SW480 (cell line): ENCODE data around the gene C15orf39.
"Not testable (repeated sequence)": the region's sequence is repeated elsewhere in the genome, so short reads cannot be mapped to it uniquely, and the experiment has no call there.

Experiments
- DNase-seq: peaks from one replicate; pipeline ENCODE4 v3.0.0-alpha.2; 2016; ENCODE audit warnings: low spot score

The C15orf39 gene

DNA sequence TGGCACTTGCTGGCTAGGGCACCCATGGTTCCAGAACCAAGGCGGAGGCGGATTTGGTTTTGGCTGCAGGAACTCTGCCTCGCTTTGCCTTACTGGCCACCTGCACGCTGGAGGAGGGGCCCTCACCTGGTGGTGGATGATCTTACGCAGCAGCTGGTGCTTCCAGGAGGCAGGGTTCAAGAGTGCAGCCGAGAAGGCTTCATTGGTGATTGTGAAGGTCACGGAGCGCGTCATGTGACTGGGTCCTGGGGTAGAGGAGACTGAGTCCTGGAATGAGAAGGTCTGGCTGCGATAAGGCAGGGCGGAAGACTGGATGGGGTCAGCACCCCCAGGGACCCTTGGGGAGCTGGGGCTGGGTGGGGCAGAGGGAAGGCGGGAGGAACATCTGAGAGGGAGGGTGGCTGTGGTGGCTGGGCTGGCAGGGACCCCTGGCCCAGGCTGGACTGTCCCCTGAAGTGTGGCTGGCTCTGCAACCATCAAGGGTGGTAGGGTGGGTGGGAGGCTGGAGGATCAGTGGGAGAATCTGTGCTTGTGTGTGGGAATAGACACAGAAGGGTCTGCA is 30.7 kb downstream of the C15orf39 start:
- no peak for DNase-seq

- DNase-seq: no peak
These were observed 31.3 kb downstream of the C15orf39 start for GRCh38 chr15:75232826-75233503.

DNA sequence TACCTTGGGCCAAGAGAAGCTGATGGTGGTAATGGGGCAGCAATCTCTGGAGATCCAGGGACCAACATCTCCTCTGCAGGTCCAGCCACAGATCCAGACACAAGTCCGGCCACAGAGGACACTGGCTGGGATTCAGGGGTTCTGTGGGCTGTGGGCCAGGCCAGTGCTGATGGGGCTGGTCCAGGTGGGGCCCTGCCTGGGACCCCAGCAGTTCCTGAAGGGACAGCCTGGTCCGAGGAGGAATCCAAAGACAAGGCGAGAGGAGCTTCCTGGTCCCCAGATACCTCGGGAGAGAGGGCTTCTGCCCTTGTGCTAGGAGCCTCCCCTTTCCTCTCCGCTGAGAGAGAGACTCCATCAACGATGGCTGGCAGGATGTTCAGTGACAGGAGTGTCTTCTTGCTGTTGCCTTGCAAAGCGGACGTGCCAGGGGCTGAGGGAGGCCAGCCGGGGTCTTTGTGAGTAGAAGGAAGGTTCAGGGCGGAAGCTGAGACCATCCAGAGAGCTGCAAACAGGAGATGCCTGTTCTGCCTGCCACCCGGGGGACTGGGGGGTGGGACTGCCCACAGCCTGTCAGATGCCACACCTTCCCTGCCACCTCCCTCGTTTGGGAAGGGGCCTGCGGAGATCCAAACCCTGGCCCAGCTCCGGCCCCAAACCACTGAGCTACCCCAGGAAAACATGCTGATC is 32.0 kb downstream of the C15orf39 start:
- DNase-seq: no peak

GRCh38 chr15:75234191-75234810 is 32.6 kb downstream of the C15orf39 start:
- no peak for DNase-seq

DNA sequence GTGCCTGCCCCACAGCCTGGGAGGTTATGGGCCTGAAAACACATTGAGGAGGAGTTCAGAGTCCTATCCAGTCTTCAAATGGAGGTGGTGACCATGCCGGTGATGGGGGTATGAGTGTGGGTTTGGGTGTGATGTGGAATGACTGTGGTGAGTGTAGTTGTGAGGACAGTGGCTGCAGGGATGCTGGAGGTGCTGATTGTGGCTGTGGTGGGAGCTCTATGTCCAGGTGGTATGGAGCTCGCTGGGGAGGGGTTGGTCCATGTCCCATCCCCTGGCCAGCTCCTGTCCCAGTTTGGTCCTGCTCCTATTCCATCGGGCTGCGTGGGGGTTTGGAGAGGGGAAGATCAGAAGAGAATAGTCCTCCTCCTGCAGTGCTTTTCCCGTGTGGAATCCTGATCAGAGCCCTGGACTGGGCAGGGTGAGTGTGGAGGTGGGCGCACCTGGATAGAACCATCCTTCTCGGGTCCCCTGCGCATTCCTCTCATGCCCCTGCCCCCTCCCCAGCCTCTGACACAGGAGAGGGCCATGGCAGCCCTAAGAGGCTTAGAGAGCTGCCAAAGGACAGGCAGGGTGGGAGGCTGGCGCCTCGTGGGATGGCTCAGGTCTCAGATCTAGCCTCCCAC is 33.5 kb downstream of the C15orf39 start:
- DNase-seq: no peak

DNA sequence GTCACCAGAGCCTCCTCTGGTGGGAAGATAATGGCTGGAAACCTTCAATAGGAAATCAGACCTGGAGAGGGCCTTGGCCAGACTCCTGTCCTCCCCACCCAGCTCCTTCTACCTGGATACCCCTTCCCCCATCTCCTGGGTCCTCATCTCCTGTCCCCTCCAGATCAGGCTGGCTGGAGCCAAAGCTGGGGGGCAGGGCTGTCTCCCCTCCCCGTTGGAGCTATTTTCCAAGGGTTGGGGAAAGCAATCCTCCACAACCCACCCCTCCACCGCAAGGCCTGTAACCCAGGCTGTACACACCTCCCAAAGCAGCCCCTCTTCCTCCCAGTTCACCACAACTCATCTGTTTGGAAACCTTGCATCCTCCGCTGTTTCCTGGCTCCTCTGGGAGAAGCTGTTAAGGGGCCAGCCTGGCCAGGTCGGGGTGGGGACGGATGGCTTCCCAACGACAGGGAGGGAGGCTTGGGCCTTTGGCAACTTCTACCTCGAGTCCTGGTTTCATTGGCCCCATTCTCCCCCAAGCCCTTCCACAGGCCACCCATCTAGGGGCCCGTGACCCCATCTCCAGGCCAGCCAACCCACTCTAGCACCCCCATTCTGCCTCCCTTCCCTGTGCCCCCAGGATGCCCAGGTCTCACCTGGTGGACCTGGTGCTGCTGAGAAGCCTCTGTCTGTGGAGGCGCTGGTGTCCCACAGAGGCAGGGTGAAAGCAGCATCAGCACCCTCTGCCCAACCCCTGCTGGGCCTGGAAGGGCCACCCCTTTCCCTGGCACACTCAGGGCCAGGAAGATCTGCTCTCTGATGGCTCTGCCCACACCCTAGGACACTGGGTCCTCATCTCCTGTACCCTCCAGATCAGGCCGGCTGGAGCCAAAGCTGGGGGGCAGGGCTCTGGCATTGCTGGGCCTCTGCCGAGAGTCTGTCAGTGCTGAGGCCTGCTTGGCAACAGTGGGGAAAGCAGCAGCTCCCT is 34.4 kb downstream of the C15orf39 start:
- no peak for DNase-seq

- DNase-seq: no peak
These were observed 35.8 kb downstream of the C15orf39 start for GRCh38 chr15:75237316-75237982.

DNA sequence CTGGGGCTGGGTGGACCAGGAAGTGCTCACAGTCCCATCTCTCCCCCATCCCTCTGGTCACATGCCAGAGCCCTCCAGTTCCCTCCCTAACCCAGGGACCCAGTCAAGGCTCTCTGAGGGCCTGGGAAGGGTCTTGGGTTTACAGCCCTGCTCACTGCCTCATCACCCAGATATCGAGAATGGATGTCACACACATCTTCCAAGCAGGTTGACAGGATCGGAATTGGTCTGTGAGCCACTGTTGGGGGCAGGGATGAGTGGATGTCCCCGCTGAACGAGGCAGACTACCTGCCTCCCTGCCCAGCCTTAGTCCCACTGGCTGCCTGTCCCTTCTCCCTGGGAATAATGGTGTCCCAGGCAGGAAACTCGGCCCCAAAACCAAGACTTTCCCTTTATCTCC is 36.5 kb downstream of the C15orf39 start:
- no peak for DNase-seq

DNA sequence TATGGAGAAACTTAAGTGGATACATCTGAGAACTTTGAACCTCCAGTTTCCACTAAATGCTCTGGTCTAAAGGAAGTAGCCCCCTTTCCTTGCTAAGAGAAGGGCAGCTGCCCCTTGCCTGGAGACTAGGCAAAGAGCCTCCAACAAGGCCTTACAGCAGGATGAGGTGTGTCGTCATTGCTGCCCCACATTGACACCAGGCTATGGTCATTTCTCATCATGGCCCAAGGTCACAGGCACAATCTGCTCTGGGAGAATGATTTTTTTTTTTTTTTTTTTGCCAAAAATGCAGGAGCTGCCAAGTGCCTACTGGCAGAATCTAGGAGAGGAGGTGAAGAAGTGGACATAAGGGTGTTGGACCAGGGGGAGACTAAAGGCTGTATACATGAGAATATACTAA is 44.1 kb downstream of the C15orf39 start:
- not testable (repeated sequence) for DNase-seq

GRCh38 chr15:75248991-75249390 is 47.3 kb downstream of the C15orf39 start:
- not testable (repeated sequence) for DNase-seq

DNA sequence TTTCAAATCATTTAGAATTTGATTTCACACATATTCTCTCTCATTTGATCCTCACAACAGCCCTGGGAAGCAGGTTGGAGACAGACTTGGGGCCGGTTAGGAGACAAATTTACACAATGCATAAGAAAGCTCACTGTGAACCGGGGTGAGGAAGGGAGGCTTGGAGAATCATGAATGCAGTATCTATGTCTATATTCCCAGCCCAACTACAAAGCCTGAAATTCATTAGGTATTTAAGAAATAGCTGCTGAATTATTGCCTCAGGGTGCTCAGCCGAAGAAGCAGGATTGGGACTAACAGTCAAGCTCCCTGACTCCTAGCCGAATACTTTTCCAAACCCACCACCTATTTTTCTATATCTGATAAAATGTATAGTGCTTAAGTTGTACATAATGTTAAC is 48.0 kb downstream of the C15orf39 start:
- no peak for DNase-seq

DNA sequence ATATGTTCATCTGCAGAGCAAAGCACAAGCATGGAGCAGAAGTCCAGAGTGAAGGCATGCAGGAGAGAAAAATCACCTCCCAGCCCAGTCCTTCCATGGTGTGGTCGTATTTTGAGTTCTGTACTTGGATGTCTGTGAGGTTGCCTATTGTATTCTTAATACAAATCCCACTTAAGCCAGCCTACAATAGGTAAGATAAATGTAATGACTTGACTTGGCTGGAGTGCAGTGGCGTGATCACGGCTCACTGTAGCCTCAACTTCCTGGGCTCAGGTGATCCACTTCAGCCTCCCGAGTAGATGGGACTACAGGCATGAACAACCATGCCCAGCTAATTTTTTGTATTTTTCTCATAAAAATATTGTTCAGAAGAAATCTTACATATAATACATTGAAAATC is 49.7 kb downstream of the C15orf39 start:
- DNase-seq: not testable (repeated sequence)

- DNase-seq: not testable (repeated sequence)
These were observed 50.6 kb downstream of the C15orf39 start for GRCh38 chr15:75252285-75252684.

- DNase-seq: not testable (repeated sequence)
These were observed 56.4 kb downstream of the C15orf39 start, which contains the start of gene GOLGA6C for GRCh38 chr15:75258034-75258433. Gene GOLGA6C, plus strand, starts transcription at chr15:75258334. Its CDS starts 265 bp downstream, at chr15:75258599.

DNA sequence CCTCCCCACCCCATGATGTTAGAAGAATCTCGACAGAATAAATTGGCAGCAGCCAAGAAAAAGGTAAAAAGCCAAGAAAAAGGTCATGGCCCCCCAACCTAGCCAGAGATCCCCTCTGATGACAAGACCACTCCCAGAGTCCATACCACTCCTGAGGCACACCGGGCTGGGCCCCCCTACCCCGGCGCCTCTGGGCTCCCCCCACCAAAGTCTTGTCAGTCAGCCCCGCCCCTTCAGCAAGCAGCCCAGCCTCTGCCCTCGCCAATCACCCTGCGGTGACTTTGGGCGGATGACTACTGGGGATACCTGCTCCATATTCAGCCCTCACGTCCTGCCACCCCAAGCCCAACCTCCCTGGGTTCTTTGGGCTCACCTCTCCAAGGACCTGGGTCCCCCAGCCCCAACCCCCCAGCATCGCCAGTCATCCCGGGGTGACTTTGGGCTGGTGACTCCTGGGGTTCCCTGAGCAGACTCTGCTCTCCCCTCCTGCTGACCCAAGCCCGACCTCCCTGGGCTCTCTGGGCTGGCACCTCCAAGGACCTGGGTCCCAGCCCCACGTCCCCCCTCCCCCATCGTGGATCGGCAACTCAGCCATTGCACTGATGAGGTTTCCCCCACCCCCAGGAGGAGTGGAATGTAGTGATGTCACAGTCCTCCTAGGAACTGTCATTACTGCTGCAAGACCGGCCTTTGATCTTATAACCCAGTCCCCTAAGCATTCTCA is 57.1 kb downstream of the C15orf39 start:
- DNase-seq: not testable (repeated sequence)

DNA sequence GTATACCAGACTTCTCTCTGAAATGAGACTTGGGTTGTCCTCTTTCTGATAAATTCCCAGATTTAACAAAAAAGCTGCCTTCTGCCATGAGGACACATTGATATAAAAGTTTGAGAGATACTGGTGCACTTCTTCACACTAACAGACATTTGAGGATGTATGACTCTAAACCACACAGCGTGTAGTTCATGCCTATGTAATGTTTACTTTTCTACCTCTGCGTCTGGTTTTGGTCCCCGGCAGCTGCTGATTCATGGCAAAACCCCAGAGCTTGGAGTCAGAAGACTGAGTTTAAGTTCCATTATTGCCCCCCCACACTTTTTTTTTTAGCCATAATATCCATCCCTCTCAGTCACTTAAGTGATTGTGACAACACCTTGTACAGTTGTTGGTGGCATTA is 58.2 kb downstream of the C15orf39 start:
- DNase-seq: not testable (repeated sequence)
